ENCODE data around the gene BASP1. TPM values are rescaled to one million over a fixed set of nuclear protein-coding genes. Genes with fewer than 3 reads are reported as not detected.
A peak's percentile ranks its signal among the peaks of the same experiment; 100 is the strongest.

BASP1 gene
- total and polyA plus RNA-seq, 8 donors, result 0.23 to 8.3 (median 1.8) TPM

DNA sequence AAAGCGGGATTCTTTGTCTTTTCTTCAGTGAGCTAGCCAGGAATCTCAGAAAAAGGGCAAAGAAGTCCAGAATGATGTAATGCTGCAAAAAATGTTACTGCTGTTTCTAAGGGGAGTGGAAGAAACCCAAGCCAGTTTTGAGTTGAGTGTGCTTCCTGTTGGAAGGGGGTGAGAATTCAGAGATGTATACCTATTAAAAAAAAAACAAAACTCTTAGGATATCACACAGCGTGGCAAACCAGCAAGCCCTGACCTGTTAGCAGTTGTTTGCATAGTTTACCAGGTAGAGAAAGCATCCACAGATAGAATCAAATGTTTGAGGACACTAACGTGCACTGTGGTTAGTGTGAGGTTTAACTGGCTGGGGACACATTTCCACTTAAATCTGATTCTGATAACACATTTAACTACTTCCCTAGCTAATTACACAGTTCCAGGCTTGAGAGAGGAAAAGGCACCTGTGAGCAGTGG lies 11.4 kb downstream of the BASP1 start:
- ATAC-seq (no peak), DNase-seq (no peak), FAIRE-seq (no peak)
- TF ChIP-seq, protein P1, sequence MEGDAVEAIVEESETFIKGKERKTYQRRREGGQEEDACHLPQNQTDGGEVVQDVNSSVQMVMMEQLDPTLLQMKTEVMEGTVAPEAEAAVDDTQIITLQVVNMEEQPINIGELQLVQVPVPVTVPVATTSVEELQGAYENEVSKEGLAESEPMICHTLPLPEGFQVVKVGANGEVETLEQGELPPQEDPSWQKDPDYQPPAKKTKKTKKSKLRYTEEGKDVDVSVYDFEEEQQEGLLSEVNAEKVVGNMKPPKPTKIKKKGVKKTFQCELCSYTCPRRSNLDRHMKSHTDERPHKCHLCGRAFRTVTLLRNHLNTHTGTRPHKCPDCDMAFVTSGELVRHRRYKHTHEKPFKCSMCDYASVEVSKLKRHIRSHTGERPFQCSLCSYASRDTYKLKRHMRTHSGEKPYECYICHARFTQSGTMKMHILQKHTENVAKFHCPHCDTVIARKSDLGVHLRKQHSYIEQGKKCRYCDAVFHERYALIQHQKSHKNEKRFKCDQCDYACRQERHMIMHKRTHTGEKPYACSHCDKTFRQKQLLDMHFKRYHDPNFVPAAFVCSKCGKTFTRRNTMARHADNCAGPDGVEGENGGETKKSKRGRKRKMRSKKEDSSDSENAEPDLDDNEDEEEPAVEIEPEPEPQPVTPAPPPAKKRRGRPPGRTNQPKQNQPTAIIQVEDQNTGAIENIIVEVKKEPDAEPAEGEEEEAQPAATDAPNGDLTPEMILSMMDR (IDR thresholded peaks at IDR 0.05), result no peak
- no peaks in the 10 kb centered on the region for H3K36me3 ChIP-seq
- peaks cover 0 to 8% (median 4%) of the 10 kb centered on the region in 4 donors for H3K27me3 ChIP-seq
- peak overlapping the region in 1 of 4 donors; percentile 11 for H3K27ac ChIP-seq
- 14 to 20% methylated on average over 3 of the region's 3 CpGs for WGBS, 2 donors
- H3K4me3 ChIP-seq, result no peak overlapping the region
- no peaks in the 10 kb centered on the region for H3K4me1 ChIP-seq
- H3K9me3 ChIP-seq, result no peaks in the 10 kb centered on the region
- intact Hi-C loops (cut with DNase I), result no loop called here

DNA sequence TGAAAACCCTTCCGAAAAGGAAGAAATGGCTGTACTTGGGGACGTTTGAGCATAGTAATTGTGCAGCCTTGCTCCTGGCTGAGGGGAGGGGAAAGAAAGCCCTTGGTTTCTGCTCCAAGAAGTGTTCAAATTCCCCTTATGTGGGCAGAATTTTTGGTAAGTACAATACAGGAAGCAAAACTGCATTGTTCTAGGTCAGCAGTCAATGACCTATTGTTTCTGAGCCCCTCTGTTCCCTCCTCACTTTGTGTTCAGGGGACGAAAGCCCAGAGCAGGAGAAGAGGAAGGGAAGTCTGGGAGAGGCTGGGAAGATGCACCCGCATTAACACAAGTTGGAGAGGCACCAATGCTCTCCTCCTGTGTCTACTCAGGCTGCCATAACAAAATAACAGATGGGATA lies 11.9 kb downstream of the BASP1 start:
- Histone ChIP-seq H3K4me1 (no peaks in the 10 kb centered on the region), H3K36me3 (no peaks in the 10 kb centered on the region), H3K27ac (peak overlapping the region in 1 of 4 donors; percentile 11), H3K4me3 (no peak overlapping the region), H3K27me3 (peaks cover 0 to 8% (median 4%) of the 10 kb centered on the region in 4 donors), H3K9me3 (no peaks in the 10 kb centered on the region)
- 51 to 56% methylated on average over 4 of the region's 4 CpGs for WGBS, 2 donors
- DNase-seq (no peak), FAIRE-seq (no peak), ATAC-seq (peak in 2 of 4 donors; percentile 51 to 57)
- TF ChIP-seq, protein P1 (IDR thresholded peaks at IDR 0.05), result no peak
- intact Hi-C loops (cut with DNase I), result no loop called here

- H3K9me3 ChIP-seq, result no peaks in the 10 kb centered on the region
- intact Hi-C loops (cut with DNase I), result no loop called here
- ATAC-seq (no peak), DNase-seq (no peak), FAIRE-seq (no peak)
- no peaks in the 10 kb centered on the region for H3K36me3 ChIP-seq
- H3K27me3 ChIP-seq, result peaks cover 0 to 8% (median 4%) of the 10 kb centered on the region in 4 donors
- WGBS, 2 donors, result 82 to 92% methylated on average over 3 of the region's 3 CpGs
- no peak overlapping the region for H3K27ac ChIP-seq
- H3K4me3 ChIP-seq, result no peak overlapping the region
- no peaks in the 10 kb centered on the region for H3K4me1 ChIP-seq
- TF ChIP-seq, protein P1 (IDR thresholded peaks at IDR 0.05), result no peak
Observed at GRCh38 chr5:17230191-17230590, 12.8 kb downstream of the BASP1 start.

GRCh38 chr5:17230808-17231525 lies 13.5 kb downstream of the BASP1 start:
- no peak overlapping the region for H3K4me3 ChIP-seq
- H3K4me1 ChIP-seq, result no peaks in the 10 kb centered on the region
- H3K27me3 ChIP-seq, result peaks cover 0 to 7% (median 1%) of the 10 kb centered on the region in 4 donors
- FAIRE-seq (no peak), DNase-seq (no peak), ATAC-seq (no peak)
- 79 to 81% methylated on average over 10 of the region's 10 CpGs for WGBS, 2 donors
- intact Hi-C loops (cut with DNase I), result no loop called here
- no peaks in the 10 kb centered on the region for H3K36me3 ChIP-seq
- H3K27ac ChIP-seq, result no peak overlapping the region
- TF ChIP-seq, protein P1 (IDR thresholded peaks at IDR 0.05), result no peak
- H3K9me3 ChIP-seq, result no peaks in the 10 kb centered on the region

- DNase-seq, result no peak
- no peak for FAIRE-seq
- no peak overlapping the region for H3K27ac ChIP-seq
- TF ChIP-seq, protein P1 (IDR thresholded peaks at IDR 0.05), result no peak
- intact Hi-C loops (cut with DNase I), result no loop called here
- H3K27me3 ChIP-seq, result peaks cover 0 to 7% (median 0%) of the 10 kb centered on the region in 4 donors
- H3K4me3 ChIP-seq, result no peak overlapping the region
- no peak for ATAC-seq
- H3K4me1 ChIP-seq, result no peaks in the 10 kb centered on the region
- no peaks in the 10 kb centered on the region for H3K36me3 ChIP-seq
- 26 to 30% methylated on average over 9 of the region's 9 CpGs for WGBS, 2 donors
- no peaks in the 10 kb centered on the region for H3K9me3 ChIP-seq
Observed at GRCh38 chr5:17232405-17232804, 15.0 kb downstream of the BASP1 start.
